Smooth muscle cell of the brain vasculature (primary cell): ENCODE measurements around the gene GXYLT1.
"Not testable (repeated sequence)": the region's sequence is repeated elsewhere in the genome, so short reads cannot be mapped to it uniquely, and the experiment has no call there.

Experiments used
- DNase-seq: peaks from one replicate; pipeline ENCODE4 v3.0.0-alpha.2; 2012; ENCODE audit warnings: low read depth, low spot score

The GXYLT1 gene

DNA sequence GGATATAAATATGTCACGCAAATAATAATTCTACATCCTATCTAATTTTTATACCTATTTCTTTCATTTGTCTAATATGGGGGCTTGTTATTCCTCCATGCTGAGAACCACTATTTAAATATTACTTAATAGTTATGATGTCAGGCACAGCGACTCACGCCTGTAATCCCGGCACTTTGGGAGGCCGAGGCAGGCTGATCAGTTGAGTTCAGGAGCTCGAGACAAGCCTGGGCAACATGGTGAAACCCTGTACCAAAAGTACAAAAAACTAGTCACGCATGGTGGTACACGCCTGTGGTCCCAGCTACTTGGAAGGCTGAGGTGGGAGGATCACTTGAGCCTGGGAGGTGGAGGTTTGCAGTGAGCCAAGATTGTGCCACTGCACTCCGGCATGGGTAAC lies 45.2 kb downstream of the GXYLT1 start:
- no peak for DNase-seq

DNA sequence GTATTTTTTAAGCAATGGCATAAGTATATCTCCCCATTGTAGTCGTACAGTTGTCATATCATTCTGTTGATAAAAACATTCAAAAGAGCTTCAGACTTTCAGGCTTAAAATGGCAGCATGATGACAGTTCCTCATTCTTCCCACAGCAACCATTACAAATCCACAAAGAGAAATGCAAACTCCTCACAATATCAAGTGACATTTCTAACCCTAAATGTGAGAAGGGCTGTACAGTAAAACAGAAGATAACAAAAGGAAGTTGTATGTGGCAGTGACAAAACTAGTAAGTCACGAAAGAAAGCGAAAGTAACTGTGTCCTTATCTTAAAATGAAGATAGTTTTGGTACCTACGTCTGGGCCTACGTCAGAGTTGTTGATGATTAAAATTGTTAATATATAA lies 46.7 kb downstream of the GXYLT1 start:
- DNase-seq, result no peak

GRCh38 chr12:42094277-42094676 lies 50.4 kb downstream of the GXYLT1 start:
- no peak for DNase-seq

DNA sequence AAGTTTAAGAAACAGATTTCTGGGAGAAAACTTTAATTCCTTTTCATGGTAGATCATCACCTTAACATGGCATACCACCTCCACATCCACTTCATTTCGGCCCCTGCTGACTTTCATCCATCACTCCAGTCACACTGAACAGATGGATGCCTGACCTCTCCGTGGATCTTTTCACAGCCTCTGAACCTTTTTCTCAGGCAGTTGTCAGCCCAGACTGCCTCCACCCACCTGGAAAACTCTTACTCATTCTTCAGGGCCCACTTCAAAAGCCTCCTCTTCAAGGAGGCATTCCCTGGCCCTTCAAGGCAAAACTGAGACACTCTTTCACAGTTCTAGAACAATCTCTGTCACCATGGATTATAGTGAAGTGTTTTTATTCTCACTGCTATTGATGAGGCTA lies 52.9 kb downstream of the GXYLT1 start:
- no peak for DNase-seq

DNA sequence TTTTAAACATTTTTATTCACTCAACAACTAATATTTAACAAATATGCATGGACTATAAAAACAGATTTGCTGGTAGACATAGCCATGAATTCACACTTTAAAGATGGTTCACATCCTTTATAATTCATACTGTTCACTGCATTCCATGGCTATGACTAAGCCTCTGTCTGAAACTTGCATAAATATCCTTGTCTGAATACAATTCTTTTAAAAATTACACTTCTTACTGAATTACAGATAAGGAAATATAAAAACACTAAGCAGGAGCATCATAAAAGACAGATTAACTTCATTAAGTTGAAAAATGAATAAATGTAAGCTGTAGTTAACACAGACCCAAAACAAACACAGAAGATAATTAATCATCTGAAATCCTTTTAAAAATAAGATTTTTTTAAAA lies 53.8 kb downstream of the GXYLT1 start:
- DNase-seq, result no peak

DNA sequence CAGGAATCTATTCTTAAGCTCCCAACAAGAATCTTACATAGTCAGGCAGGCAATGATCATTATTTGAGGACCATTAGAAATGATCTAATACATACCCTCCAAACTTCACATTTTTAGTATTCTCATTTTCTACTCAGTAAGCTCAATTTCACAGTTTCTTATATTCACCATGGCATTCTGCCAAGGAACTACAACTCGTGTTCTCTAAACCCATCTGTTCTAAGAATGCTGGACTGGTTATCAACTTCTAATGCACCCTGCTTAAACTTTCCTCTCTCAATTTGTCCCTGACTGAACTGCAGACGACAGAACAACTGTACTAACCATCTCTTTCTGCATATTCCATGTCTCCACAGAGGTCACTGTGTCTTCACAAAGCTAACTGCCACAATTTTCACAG lies 58.6 kb downstream of the GXYLT1 start:
- DNase-seq, result no peak

GRCh38 chr12:42085594-42085993 lies 59.1 kb downstream of the GXYLT1 start:
- no peak for DNase-seq

DNA sequence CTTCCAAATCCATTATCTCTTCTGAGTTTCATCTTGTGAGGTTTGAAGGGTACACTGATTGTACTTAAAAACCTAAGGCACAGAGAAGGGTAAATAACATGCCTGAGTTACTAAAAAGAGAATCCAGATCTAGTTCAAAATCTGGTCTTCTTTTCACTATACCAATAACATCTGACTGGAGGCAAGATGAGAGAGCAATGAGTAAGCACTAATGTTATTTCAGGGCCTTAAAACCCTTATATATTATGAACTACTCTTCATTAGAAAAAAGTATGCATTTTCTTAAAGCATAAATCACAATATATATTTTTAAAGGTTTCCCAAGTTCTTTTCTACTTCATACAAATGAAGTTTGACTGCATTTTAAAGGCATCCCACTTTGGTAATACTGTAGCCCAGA lies 60.2 kb downstream of the GXYLT1 start:
- no peak for DNase-seq

DNA sequence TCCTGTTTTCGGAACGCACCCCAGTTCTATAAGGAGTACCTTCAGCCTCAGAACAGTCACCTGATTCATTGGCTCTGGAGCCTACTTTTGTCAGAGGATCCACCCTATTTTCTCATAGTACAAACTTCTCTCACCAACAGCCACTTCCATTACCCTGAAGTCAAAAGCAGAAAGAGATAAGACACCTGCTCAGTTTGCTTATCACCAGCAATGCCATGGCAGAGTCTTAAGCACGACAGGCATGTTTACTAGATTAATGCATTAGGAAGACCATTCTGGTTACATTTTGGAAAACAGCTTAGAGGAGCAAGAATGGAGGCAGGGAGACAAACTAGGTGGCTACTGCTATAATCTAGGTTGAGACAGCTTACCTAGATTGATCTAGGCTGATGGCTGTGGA lies 67.7 kb downstream of the GXYLT1 start:
- DNase-seq, result no peak

- no peak for DNase-seq
These were observed 74.6 kb downstream of the GXYLT1 start for GRCh38 chr12:42070036-42070435.

DNA sequence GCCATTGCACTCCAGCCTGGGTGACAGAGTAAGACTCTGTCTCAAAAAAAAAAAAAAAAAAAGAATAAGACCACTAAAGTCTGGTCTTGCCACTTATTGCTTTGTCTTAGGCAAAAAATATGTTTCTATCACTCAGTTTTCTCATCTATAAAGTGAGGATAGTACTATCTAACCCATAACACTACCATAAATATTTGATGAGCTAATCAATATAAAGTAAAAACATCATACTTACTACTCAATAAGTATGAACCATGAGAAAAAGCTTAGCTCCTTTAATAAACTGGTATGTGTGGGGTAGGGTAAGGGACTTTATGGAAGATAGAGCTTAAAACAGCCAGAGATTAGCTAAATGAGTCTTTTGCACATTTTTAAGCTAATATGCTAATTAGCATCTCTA lies 85.5 kb downstream of the GXYLT1 start:
- no peak for DNase-seq

GRCh38 chr12:42056130-42056529 lies 88.5 kb downstream of the GXYLT1 start:
- no peak for DNase-seq

DNA sequence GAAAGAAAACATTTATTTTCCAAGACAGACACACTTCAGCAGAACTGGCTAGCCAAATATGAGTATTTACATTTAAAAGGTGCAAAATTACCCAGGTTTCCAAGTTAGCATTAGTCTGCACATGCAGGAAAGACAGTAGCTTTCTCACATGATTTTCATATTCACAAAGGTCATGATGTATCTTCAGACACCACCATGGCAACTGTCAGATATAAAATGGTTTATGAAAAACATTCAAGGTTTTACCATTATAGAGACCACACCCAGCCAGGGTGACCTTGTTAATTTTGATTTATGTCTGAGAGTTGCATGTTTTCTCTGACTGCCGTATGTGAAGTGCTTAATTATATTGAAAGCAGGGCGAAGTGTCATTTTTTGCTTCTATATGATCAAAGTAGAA lies 91.2 kb downstream of the GXYLT1 start:
- no peak for DNase-seq

GRCh38 chr12:42048980-42049379 lies 95.7 kb downstream of the GXYLT1 start:
- DNase-seq, result not testable (repeated sequence)

DNA sequence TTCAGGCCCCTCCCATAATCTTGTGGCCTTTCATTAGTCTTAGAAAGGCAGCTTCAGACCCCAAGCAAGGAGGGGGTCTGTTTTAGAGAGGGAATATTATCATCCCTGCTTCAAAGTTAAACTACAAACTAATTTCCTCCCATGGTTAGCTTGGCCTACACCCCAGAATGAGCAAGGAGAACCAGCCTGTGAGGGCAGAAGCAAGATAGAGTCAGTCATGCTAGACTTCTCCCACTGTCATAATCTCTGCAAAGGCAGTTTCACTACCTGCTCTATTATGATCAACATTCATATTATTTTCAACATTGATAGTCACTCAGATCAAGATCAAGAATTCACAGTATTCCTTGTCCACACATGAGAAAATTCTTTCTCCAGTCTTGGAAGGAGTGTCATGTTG lies 105.1 kb downstream of the GXYLT1 start:
- DNase-seq, result no peak

DNA sequence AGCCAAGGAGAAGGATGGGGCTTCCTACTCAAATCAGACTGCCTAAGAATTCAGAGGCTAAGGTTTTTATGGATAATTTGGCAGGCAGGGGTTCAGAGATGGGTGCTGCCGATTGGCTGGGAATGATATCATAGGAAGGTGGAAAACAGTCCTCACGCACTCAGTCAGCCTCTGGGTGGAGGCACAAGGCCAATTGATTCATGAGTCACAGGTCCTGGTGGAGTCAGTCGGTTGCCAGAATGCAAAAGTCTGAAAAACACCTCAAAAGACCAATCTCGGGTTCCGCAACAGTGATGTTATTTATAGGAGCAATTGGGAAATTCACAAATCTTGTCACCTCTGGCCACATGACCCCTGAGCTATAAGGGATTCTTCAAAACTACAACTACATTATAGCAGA lies 105.5 kb downstream of the GXYLT1 start:
- no peak for DNase-seq

GRCh38 chr12:42031847-42032564 lies 112.7 kb downstream of the GXYLT1 start:
- DNase-seq, result no peak
